Large intestine (tissue), 3 donors: ENCODE data around the gene ZNF654. TPM values are rescaled to one million over a fixed set of nuclear protein-coding genes. Genes with fewer than 3 reads are reported as not detected.

ENCODE experiments used
- DNase-seq, 2 donors: peaks; one replicate each; pipeline versions ENCODE4 v3.0.0 to v3.0.0-alpha.2; 2013
- H3K27ac ChIP-seq: one replicate; pipeline ENCODE4 v1.5.1; 2013; ENCODE audit warnings: low read length
- H3K27me3 ChIP-seq: 2 replicates; pipeline ENCODE4 v1.6.1; 2013; ENCODE audit warnings: low read length; ENCODE audit not compliant: control insufficient read depth, insufficient read depth
- H3K36me3 ChIP-seq: 2 replicates; pipeline ENCODE4 v1.6.1; 2013; ENCODE audit warnings: low read length; ENCODE audit not compliant: control insufficient read depth, insufficient read depth
- H3K4me1 ChIP-seq: one replicate; pipeline ENCODE4 v1.6.1; 2013; ENCODE audit warnings: low read length; ENCODE audit not compliant: control insufficient read depth, insufficient read depth
- H3K4me3 ChIP-seq: one replicate; pipeline ENCODE4 v1.5.1; 2013; ENCODE audit warnings: low read length
- H3K9me3 ChIP-seq: one replicate; pipeline ENCODE4 v1.6.1; 2013; ENCODE audit warnings: mild to moderate bottlenecking, low read depth, low read length, moderate library complexity; ENCODE audit not compliant: control insufficient read depth
- WGBS: methylation state at CpG from one replicate; pipeline ENCODE4 v1.1.5; 2013; ENCODE audit warnings: low lambda C conversion rate; ENCODE audit not compliant: insufficient coverage; 5-methylcytosine and 5-hydroxymethylcytosine counted together
- polyA plus RNA-seq: library from polyadenylated mRNA; unstranded; fragments of 120-200 nt; gene quantifications from one replicate; pipeline ENCODE4 v1.2.1, GENCODE V29; 2013

ZNF654 gene
- polyA plus RNA-seq, 1 donor: 13.1 TPM

DNA sequence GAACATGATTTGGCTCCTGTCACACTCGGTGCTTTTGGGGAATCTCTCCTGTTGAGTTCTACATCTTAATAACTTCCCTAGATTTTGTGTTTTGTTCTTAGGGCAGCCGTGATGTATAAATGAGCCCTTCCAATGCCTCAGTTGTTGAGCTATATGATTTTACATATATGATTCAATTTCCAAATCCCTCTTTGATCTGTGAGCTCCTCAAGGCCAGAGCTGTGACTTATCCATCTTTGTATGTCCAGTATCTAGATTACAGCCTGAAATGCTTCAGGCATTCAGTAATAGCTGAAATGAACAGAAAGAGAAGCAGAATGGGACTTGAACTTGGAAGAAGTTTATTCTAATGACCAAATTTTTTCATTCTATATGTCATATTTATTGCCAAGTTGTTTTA is 26.8 kb upstream of the ZNF654 start:
- Histone ChIP-seq H3K4me1 (no peaks in the 10 kb centered on the region), H3K4me3 (no peak overlapping the region), H3K27ac (no peak overlapping the region), H3K9me3 (peaks cover 4% of the 10 kb centered on the region), H3K27me3 (no peaks in the 10 kb centered on the region), H3K36me3 (no peaks in the 10 kb centered on the region)
- WGBS: 50% methylated on average over 1 of the region's 2 CpGs
- DNase-seq: no peak

DNA sequence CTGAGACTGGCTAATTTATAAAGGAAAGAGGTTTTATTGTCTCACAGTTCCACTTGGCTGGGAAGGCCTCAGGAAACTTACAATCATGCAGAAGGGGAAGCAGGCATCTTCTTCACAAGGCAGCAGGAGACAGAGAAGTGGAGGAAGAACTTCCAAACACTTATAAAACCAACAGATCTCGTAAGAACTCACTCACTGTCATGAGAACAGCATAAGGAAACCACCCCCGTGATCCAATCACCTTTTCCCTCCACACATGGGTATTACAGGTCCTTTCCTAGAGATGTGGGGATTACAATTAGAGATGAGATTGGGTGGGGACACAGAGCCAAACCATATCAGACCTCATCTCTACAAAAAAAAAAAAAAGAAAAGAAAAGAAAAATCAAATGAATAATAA is 26.0 kb upstream of the ZNF654 start:
- DNase-seq: no peak
- 100% methylated on average over 1 of the region's 2 CpGs for WGBS
- no peak overlapping the region for H3K4me3 ChIP-seq
- H3K4me1 ChIP-seq: no peaks in the 10 kb centered on the region
- no peak overlapping the region for H3K27ac ChIP-seq
- H3K9me3 ChIP-seq: peaks cover 4% of the 10 kb centered on the region
- no peaks in the 10 kb centered on the region for H3K36me3 ChIP-seq
- H3K27me3 ChIP-seq: no peaks in the 10 kb centered on the region

- H3K27ac ChIP-seq: no peak overlapping the region
- DNase-seq: no peak
- H3K4me1 ChIP-seq: no peaks in the 10 kb centered on the region
- no peaks in the 10 kb centered on the region for H3K36me3 ChIP-seq
- H3K4me3 ChIP-seq: no peak overlapping the region
- H3K9me3 ChIP-seq: no peaks in the 10 kb centered on the region
- WGBS: no CpG with 5 or more reads among the region's 2 CpGs
- no peaks in the 10 kb centered on the region for H3K27me3 ChIP-seq
These were observed 25.2 kb upstream of the ZNF654 start for GRCh38 chr3:88033808-88034207.

- 40% methylated on average over 1 of the region's 8 CpGs for WGBS
- H3K4me3 ChIP-seq: no peak overlapping the region
- no peaks in the 10 kb centered on the region for H3K4me1 ChIP-seq
- no peak overlapping the region for H3K27ac ChIP-seq
- H3K36me3 ChIP-seq: no peaks in the 10 kb centered on the region
- no peaks in the 10 kb centered on the region for H3K9me3 ChIP-seq
- H3K27me3 ChIP-seq: no peaks in the 10 kb centered on the region
- no peak for DNase-seq
These were observed 24.4 kb upstream of the ZNF654 start for GRCh38 chr3:88034491-88035275.

DNA sequence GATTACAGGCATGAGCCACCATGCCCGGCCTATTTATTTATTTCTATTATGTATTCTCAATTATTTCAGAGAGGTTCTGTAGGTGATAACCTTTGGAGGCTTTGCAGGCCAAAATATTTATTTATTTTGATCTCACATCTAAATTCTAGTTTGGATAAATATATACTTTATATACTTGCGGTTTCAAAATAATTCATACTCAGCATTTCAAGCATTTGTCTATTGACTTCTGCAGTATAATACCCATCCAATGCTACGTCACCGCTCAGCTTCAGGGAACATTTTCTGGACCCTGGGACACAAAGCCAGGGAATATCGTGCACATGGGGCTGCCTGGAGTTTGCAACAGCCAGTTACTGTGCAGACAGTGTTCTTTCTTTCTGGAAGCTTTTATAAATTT is 22.8 kb upstream of the ZNF654 start:
- no peaks in the 10 kb centered on the region for H3K36me3 ChIP-seq
- 83% methylated on average over 1 of the region's 5 CpGs for WGBS
- H3K27me3 ChIP-seq: no peaks in the 10 kb centered on the region

GRCh38 chr3:88038566-88038965 is 20.5 kb upstream of the ZNF654 start:
- no peak for DNase-seq
- H3K27ac ChIP-seq: no peak overlapping the region
- no peak overlapping the region for H3K4me3 ChIP-seq
- H3K27me3 ChIP-seq: no peaks in the 10 kb centered on the region
- no peaks in the 10 kb centered on the region for H3K36me3 ChIP-seq
- WGBS: no CpG with 5 or more reads among the region's 2 CpGs
- no peaks in the 10 kb centered on the region for H3K9me3 ChIP-seq
- H3K4me1 ChIP-seq: no peaks in the 10 kb centered on the region

More for the DNA sequence above, 22.8 kb upstream of the ZNF654 start:
- Histone ChIP-seq H3K4me1 (no peaks in the 10 kb centered on the region), H3K4me3 (no peak overlapping the region), H3K27ac (no peak overlapping the region), H3K9me3 (no peaks in the 10 kb centered on the region)
- DNase-seq: no peak

GRCh38 chr3:88040529-88040928 is 18.5 kb upstream of the ZNF654 start:
- Histone ChIP-seq H3K4me1 (no peaks in the 10 kb centered on the region), H3K27ac (no peak overlapping the region), H3K9me3 (no peaks in the 10 kb centered on the region), H3K4me3 (no peak overlapping the region), H3K36me3 (no peaks in the 10 kb centered on the region), H3K27me3 (no peaks in the 10 kb centered on the region)
- DNase-seq: no peak
- WGBS: no CpG with 5 or more reads among the region's 4 CpGs

- Histone ChIP-seq H3K27ac (no peak overlapping the region), H3K27me3 (no peaks in the 10 kb centered on the region), H3K36me3 (no peaks in the 10 kb centered on the region), H3K4me1 (no peaks in the 10 kb centered on the region), H3K4me3 (no peak overlapping the region), H3K9me3 (no peaks in the 10 kb centered on the region)
- no CpG with 5 or more reads among the region's 3 CpGs for WGBS
- no peak for DNase-seq
These were observed 18.1 kb upstream of the ZNF654 start for GRCh38 chr3:88041005-88041404.

DNA sequence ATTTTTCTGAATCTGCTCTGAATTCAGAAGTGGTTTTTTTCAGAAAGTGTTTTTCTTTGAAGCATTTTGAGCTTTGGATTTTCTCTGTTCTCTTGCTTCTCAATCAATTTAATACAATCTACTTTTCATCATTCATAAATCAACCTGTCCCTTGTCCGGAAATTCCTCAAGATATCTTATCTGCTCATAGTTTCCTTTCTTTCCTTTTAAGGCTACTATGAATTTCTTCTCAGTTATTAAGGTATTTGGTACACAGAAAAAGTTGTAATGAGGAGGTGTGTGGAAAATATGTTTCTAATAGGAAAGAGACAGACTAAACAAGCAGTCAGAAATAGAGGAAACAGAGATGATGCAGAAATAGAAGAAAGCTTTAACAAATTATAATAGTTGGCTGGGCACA is 14.6 kb upstream of the ZNF654 start:
- 14% methylated on average over 1 of the region's 1 CpG for WGBS
- Histone ChIP-seq H3K4me1 (no peaks in the 10 kb centered on the region), H3K27me3 (no peaks in the 10 kb centered on the region), H3K27ac (no peak overlapping the region), H3K9me3 (no peaks in the 10 kb centered on the region), H3K36me3 (no peaks in the 10 kb centered on the region), H3K4me3 (no peak overlapping the region)
- no peak for DNase-seq

GRCh38 chr3:88046766-88047165 is 12.3 kb upstream of the ZNF654 start:
- no peaks in the 10 kb centered on the region for H3K36me3 ChIP-seq
- WGBS: 85% methylated on average over 3 of the region's 5 CpGs
- DNase-seq: no peak
- no peaks in the 10 kb centered on the region for H3K9me3 ChIP-seq
- no peaks in the 10 kb centered on the region for H3K27me3 ChIP-seq
- H3K4me1 ChIP-seq: no peaks in the 10 kb centered on the region
- H3K4me3 ChIP-seq: no peak overlapping the region
- H3K27ac ChIP-seq: no peak overlapping the region
